Fibroblast of lung (primary cell): Measurements from ENCODE around the gene HP. TPM values are rescaled to one million over a fixed set of nuclear protein-coding genes. Genes with fewer than 3 reads are reported as not detected.

Source experiments
- DNase-seq, 2 donors: peaks; one replicate each; pipeline versions ENCODE4 v3.0.0 to v3.0.0-alpha.2; 2010; ENCODE audit warnings: low read depth in 2 of 2
- H2AFZ ChIP-seq: 2 replicates; pipeline ENCODE4 v1.5.1; 2012; ENCODE audit warnings: low read length, control low read depth, inconsistent platforms
- H3K27ac ChIP-seq: 2 replicates; pipeline ENCODE4 v1.5.1; 2011; ENCODE audit warnings: low read length, control low read depth; ENCODE audit not compliant: insufficient read depth
- H3K27me3 ChIP-seq: 2 replicates; pipeline ENCODE4 v1.5.1; 2011; ENCODE audit warnings: mild to moderate bottlenecking, low read length; ENCODE audit not compliant: control insufficient read depth, insufficient read depth
- H3K36me3 ChIP-seq: 2 replicates; pipeline ENCODE4 v1.5.1; 2011; ENCODE audit warnings: low read length; ENCODE audit not compliant: control insufficient read depth, insufficient read depth
- H3K4me1 ChIP-seq: 2 replicates; pipeline ENCODE4 v1.5.1; 2011; ENCODE audit warnings: low read length; ENCODE audit not compliant: control insufficient read depth, insufficient read depth; ENCODE audit errors: extremely low read depth
- H3K4me2 ChIP-seq: 2 replicates; pipeline ENCODE4 v1.5.1; 2011; ENCODE audit warnings: low read length, control low read depth; ENCODE audit not compliant: insufficient read depth; ENCODE audit errors: extremely low read depth
- H3K4me3 ChIP-seq, 4 experiments: fragments of 200-600 bp in 1 of 4; sonication (generic) in 1 of 4; replicated peaks in 1 of 4; 2 replicates each; pipeline ENCODE4 v1.5.1; 2011 to 2016; ENCODE audit warnings: low read length in 4 of 4, low read depth in 3 of 4, mild to moderate bottlenecking in 3 of 4, control low read depth in 2 of 4, inconsistent platforms in 1 of 4, mixed read lengths in 1 of 4; ENCODE audit not compliant: insufficient read depth in 1 of 4; ENCODE audit errors: control extremely low read depth in 1 of 4
- H3K79me2 ChIP-seq: 2 replicates; pipeline ENCODE4 v1.5.1; 2012; ENCODE audit warnings: mild to moderate bottlenecking, low read length, inconsistent platforms; ENCODE audit not compliant: control insufficient read depth, insufficient read depth
- H3K9ac ChIP-seq: 2 replicates; pipeline ENCODE4 v1.5.1; 2011; ENCODE audit warnings: mild to moderate bottlenecking, low read length, control low read depth; ENCODE audit not compliant: insufficient read depth
- H3K9me3 ChIP-seq: 2 replicates; pipeline ENCODE4 v1.5.1; 2012; ENCODE audit warnings: low read depth, low read length; ENCODE audit not compliant: control insufficient read depth, insufficient read depth
- H4K20me1 ChIP-seq: 2 replicates; pipeline ENCODE4 v1.5.1; 2011; ENCODE audit warnings: low read length; ENCODE audit not compliant: control insufficient read depth, insufficient read depth; ENCODE audit errors: extremely low read depth
- CTCF ChIP-seq, 2 donors: IDR thresholded peaks in 1 of 2; conservative IDR thresholded peaks in 1 of 2; 1 replicate in 1 of 2; 2 replicates in 1 of 2; pipeline ENCODE4 v1.5.1; 2011 to 2012; ENCODE audit warnings: low read length in 2 of 2, control low read depth in 1 of 2, inconsistent platforms in 1 of 2, low read depth in 1 of 2, mild to moderate bottlenecking in 1 of 2
- EZH2 ChIP-seq: IDR thresholded peaks from 2 replicates; pipeline ENCODE4 v1.5.1; 2012; ENCODE audit warnings: low read length, control low read depth, mild to moderate bottlenecking; ENCODE audit errors: missing control alignments
- polyA plus RNA-seq, 2 donors: library from polyadenylated mRNA; depleted of rRNA in 1 of 2; stranded (reverse) in 1 of 2; unstranded in 1 of 2; fragments of >200 nt; gene quantifications; 2 replicates each; pipeline ENCODE4 v1.2.1, GENCODE V29; 2011 to 2012; ENCODE audit warnings: missing spikeins in 1 of 2
- total RNA-seq: library from RNA; depleted of rRNA; stranded (reverse); fragments of >200 nt; gene quantifications from 2 replicates; pipeline ENCODE4 v1.2.1, GENCODE V29; 2014

HP gene
- total and polyA plus RNA-seq, 2 donors (not counting 1 experiment from before 2014, with no cell fraction given), result not detected

DNA sequence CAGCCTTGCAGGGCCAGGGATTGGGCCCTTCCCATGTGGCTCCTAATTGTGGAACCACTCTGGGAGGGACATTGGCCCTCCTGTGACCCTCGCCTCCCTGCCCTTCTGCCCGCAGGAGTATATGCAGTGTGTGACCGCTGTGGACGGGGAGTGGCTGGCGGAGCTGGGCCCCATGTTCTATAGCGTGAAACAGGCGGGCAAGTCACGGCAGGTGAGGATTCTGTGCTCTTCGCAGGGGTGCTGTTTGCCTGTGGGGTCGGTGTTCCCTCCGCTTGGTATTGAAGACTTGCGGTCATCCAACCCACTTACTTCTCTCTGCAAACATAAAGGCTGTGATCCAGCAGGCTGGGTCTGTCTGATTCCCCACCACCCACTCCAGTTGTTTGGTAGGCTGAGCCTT, 55.0 kb downstream of the HP start:
- Histone ChIP-seq H3K27ac (no peak overlapping the region), H4K20me1 (no peaks in the 10 kb centered on the region), H3K4me1 (no peaks in the 10 kb centered on the region), H3K79me2 (no peaks in the 10 kb centered on the region), H3K4me3 (no peak overlapping the region), H3K4me2 (no peak overlapping the region), H2AFZ (no peak overlapping the region), H3K9ac (no peak overlapping the region), H3K27me3 (no peaks in the 10 kb centered on the region), H3K36me3 (peaks cover 33% of the 10 kb centered on the region), H3K9me3 (no peaks in the 10 kb centered on the region)
- TF ChIP-seq EZH2 (no peak), CTCF (conservative IDR thresholded peaks at IDR 0.05 in 1 of 2, IDR thresholded peaks at IDR 0.05 in 1 of 2; ENCODE audit: low read depth in 1 of 2, low read length in 2 of 2) (no peak)
- DNase-seq, result no peak

DNA sequence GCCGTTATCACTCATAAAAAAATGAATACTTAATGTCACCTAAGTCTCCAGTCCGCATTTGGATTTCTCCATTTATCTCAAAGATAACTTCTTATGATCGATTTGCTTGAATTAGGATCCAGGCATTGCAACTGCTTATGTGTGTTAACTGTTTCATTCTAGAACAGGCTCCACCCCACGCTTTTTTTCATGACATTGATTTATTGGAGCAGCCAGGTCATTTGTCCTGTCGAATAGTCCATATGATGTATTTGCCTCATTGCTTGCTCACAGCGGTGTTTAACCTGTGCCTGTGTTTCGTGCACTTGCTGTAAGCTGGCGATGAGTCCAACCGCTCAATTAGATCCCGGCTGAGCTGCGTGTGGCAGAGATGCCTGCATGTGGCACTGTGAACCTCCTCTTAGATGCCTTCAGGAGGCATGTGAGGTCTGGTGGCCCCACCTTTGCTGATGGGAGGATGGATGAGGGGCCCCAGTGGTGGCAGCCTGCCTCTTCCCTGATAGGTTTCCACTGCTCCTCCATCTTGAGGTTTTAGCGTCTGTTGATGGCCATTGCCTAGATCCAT, 55.7 kb downstream of the HP start:
- Histone ChIP-seq H2AFZ (no peak overlapping the region), H3K9ac (no peak overlapping the region), H4K20me1 (no peaks in the 10 kb centered on the region), H3K27me3 (no peaks in the 10 kb centered on the region), H3K27ac (no peak overlapping the region), H3K4me3 (no peak overlapping the region), H3K9me3 (no peaks in the 10 kb centered on the region), H3K36me3 (peaks cover 29% of the 10 kb centered on the region), H3K4me2 (no peak overlapping the region), H3K4me1 (no peaks in the 10 kb centered on the region), H3K79me2 (no peaks in the 10 kb centered on the region)
- TF ChIP-seq CTCF (conservative IDR thresholded peaks at IDR 0.05 in 1 of 2, IDR thresholded peaks at IDR 0.05 in 1 of 2; ENCODE audit: low read depth in 1 of 2, low read length in 2 of 2), result no peak
- no peak for TF ChIP-seq EZH2
- no peak for DNase-seq

Other genes with a start within 250 kb of the HP start
- 45.7 and 55.5 TPM in 2 replicates for gene AP1G1, start 245.7 kb upstream of the HP start, total RNA-seq
- 102 and 106 TPM in 2 replicates for gene AP1G1, start 245.7 kb upstream of the HP start, polyA plus RNA-seq
- 11.0 and 13.2 TPM in 2 replicates for gene ATXN1L, start 208.5 kb upstream of the HP start, total RNA-seq
- gene ATXN1L, start 208.5 kb upstream of the HP start, polyA plus RNA-seq, result 10.6 and 11.5 TPM in 2 replicates
- 3.3 and 5.9 TPM in 2 replicates for gene ZNF821, start 170.3 kb upstream of the HP start, total RNA-seq
- 4.9 and 5.8 TPM in 2 replicates for gene ZNF821, start 170.3 kb upstream of the HP start, polyA plus RNA-seq
- gene IST1, start 159.0 kb upstream of the HP start, total RNA-seq, result 120 and 139 TPM in 2 replicates
- 174 and 221 TPM in 2 replicates for gene IST1, start 159.0 kb upstream of the HP start, polyA plus RNA-seq
- gene PKD1L3, start 54.1 kb upstream of the HP start, total RNA-seq, result not detected in 2 replicates
- gene PKD1L3, start 54.1 kb upstream of the HP start, polyA plus RNA-seq, result not detected in 2 replicates
- 2.8 and 3.0 TPM in 2 replicates for gene DHODH, start 45.8 kb upstream of the HP start, total RNA-seq
- gene DHODH, start 45.8 kb upstream of the HP start, polyA plus RNA-seq, result 3.0 and 5.2 TPM in 2 replicates
- gene HPR, start 8.7 kb downstream of the HP start, total RNA-seq, result not detected in 2 replicates
- gene HPR, start 8.7 kb downstream of the HP start, polyA plus RNA-seq, result 0.09 and 0.10 TPM in 2 replicates
- gene TXNL4B, start 39.1 kb downstream of the HP start, total RNA-seq, result 8.0 and 8.3 TPM in 2 replicates
- gene TXNL4B, start 39.1 kb downstream of the HP start, polyA plus RNA-seq, result 14.5 and 14.7 TPM in 2 replicates
- 80.3 and 85.0 TPM in 2 replicates for gene DHX38, start 39.3 kb downstream of the HP start, total RNA-seq
- gene DHX38, start 39.3 kb downstream of the HP start, polyA plus RNA-seq, result 31.4 and 44.0 TPM in 2 replicates
- gene PMFBP1, start 117.7 kb downstream of the HP start, total RNA-seq, result 0.17 and 0.51 TPM in 2 replicates
- 0.12 and 0.16 TPM in 2 replicates for gene PMFBP1, start 117.7 kb downstream of the HP start, polyA plus RNA-seq